Astrocyte (in vitro differentiated cells and primary cell): ENCODE results near the gene VWA8. TPM values are rescaled to one million over a fixed set of nuclear protein-coding genes. Genes with fewer than 3 reads are reported as not detected.

Experiments used
- DNase-seq: peaks from one replicate; pipeline ENCODE4 v3.0.0-alpha.2; 2010; ENCODE audit warnings: low read depth
- FAIRE-seq: peaks from 2 replicates; lab custom pipeline; 2011; peaks lifted over from hg19 to GRCh38; lab: Jason Lieb, UNC
- H2AFZ ChIP-seq: 2 replicates; pipeline ENCODE4 v1.6.0; 2012; ENCODE audit warnings: low read depth, low read length, inconsistent platforms
- H3K27ac ChIP-seq: 2 replicates; pipeline ENCODE4 v1.5.1; 2011; ENCODE audit warnings: low read depth, low read length, inconsistent platforms
- H3K27me3 ChIP-seq: 2 replicates; pipeline ENCODE4 v1.6.0; 2011; ENCODE audit warnings: low read length, inconsistent platforms; ENCODE audit not compliant: insufficient read depth
- H3K36me3 ChIP-seq: 2 replicates; pipeline ENCODE4 v1.5.1; 2011; ENCODE audit warnings: low read length, inconsistent platforms; ENCODE audit not compliant: insufficient read depth
- H3K4me1 ChIP-seq: 2 replicates; pipeline ENCODE4 v1.5.1; 2011; ENCODE audit warnings: low read length, inconsistent platforms; ENCODE audit not compliant: insufficient read depth
- H3K4me2 ChIP-seq: 2 replicates; pipeline ENCODE4 v1.6.0; 2012; ENCODE audit warnings: low read length, inconsistent platforms
- H3K4me3 ChIP-seq: 2 replicates; pipeline ENCODE4 v1.5.1; 2011; ENCODE audit warnings: low read depth, mild to moderate bottlenecking, low read length, inconsistent platforms; ENCODE audit not compliant: insufficient read depth
- H3K79me2 ChIP-seq: 2 replicates; pipeline ENCODE4 v1.6.0; 2012; ENCODE audit warnings: mild to moderate bottlenecking, low read length, inconsistent platforms; ENCODE audit not compliant: insufficient read depth
- H3K9ac ChIP-seq: 2 replicates; pipeline ENCODE4 v1.6.0; 2012; ENCODE audit warnings: mild to moderate bottlenecking, low read length, inconsistent platforms
- H3K9me3 ChIP-seq: 2 replicates; pipeline ENCODE4 v1.5.1; 2012; ENCODE audit warnings: low read depth, mild to moderate bottlenecking, low read length, inconsistent platforms; ENCODE audit not compliant: insufficient read depth
- H4K20me1 ChIP-seq: 2 replicates; pipeline ENCODE4 v1.6.0; 2012; ENCODE audit warnings: low read length, inconsistent platforms; ENCODE audit not compliant: insufficient read depth
- H3K27ac Mint-ChIP-seq: one replicate; pipeline ENCODE4 v1.8.0; 2021; ENCODE audit warnings: mild to moderate bottlenecking, mixed read lengths; ENCODE audit not compliant: unreplicated experiment
- H3K27me3 Mint-ChIP-seq: one replicate; pipeline ENCODE4 v1.8.0; 2021; ENCODE audit warnings: low read depth, mixed read lengths; ENCODE audit not compliant: unreplicated experiment
- H3K36me3 Mint-ChIP-seq: one replicate; pipeline ENCODE4 v1.8.0; 2021; ENCODE audit warnings: low read depth, mixed read lengths; ENCODE audit not compliant: unreplicated experiment
- H3K4me1 Mint-ChIP-seq: one replicate; pipeline ENCODE4 v1.8.0; 2021; ENCODE audit warnings: low read depth, mixed read lengths; ENCODE audit not compliant: unreplicated experiment
- H3K4me3 Mint-ChIP-seq: one replicate; pipeline ENCODE4 v1.8.0; 2021; ENCODE audit warnings: mild to moderate bottlenecking, moderate library complexity, mixed read lengths; ENCODE audit not compliant: unreplicated experiment
- H3K9me3 Mint-ChIP-seq: one replicate; pipeline ENCODE4 v1.8.0; 2021; ENCODE audit warnings: mild to moderate bottlenecking, mixed read lengths; ENCODE audit not compliant: unreplicated experiment
- CTCF ChIP-seq: IDR thresholded peaks from 2 replicates; pipeline ENCODE4 v1.5.1; 2011; ENCODE audit warnings: low read depth, mild to moderate bottlenecking, inconsistent platforms, low read length, moderate library complexity; ENCODE audit not compliant: insufficient read depth
- EZH2 ChIP-seq: IDR thresholded peaks from 2 replicates; pipeline ENCODE4 v1.6.1; 2012; ENCODE audit warnings: mild to moderate bottlenecking, low read length, inconsistent platforms; ENCODE audit not compliant: insufficient read depth
- total RNA-seq: library from RNA; stranded (reverse); gene quantifications from 2 replicates; pipeline ENCODE4 v1.2.1, GENCODE V29; 2021

The VWA8 gene
- total RNA-seq, 1 donor from 2014 or later = 15.6 TPM

- FAIRE-seq (no peak), DNase-seq (no peak)
- no peak overlapping the region for H3K27ac ChIP-seq
- Mint-ChIP-seq H3K4me1 (peaks cover 23% of the 10 kb centered on the region), H3K4me3 (no peak overlapping the region), H3K27me3 (no peaks in the 10 kb centered on the region), H3K36me3 (peaks cover under 1% of the 10 kb centered on the region), H3K27ac (no peak overlapping the region), H3K9me3 (peaks cover 5% of the 10 kb centered on the region)
- H2AFZ ChIP-seq = no peak overlapping the region
- no peaks in the 10 kb centered on the region for H4K20me1 ChIP-seq
- H3K4me3 ChIP-seq = no peak overlapping the region
- no peaks in the 10 kb centered on the region for H3K9me3 ChIP-seq
- H3K9ac ChIP-seq = no peak overlapping the region
- H3K27me3 ChIP-seq = no peaks in the 10 kb centered on the region
- no peak overlapping the region for H3K4me2 ChIP-seq
- no peaks in the 10 kb centered on the region for H3K36me3 ChIP-seq
- H3K4me1 ChIP-seq = peaks cover 24% of the 10 kb centered on the region
- TF ChIP-seq CTCF (no peak), EZH2 (no peak)
- H3K79me2 ChIP-seq = no peaks in the 10 kb centered on the region
Measured at GRCh38 chr13:41616151-41616550, 344.8 kb downstream of the VWA8 start.

GRCh38 chr13:41615528-41615855 lies 345.4 kb downstream of the VWA8 start:
- Mint-ChIP-seq H3K9me3 (peaks cover 5% of the 10 kb centered on the region), H3K4me1 (peaks cover 29% of the 10 kb centered on the region), H3K4me3 (no peak overlapping the region), H3K36me3 (peaks cover 1% of the 10 kb centered on the region), H3K27ac (no peak overlapping the region), H3K27me3 (no peaks in the 10 kb centered on the region)
- Histone ChIP-seq H3K27ac (no peak overlapping the region), H3K9ac (no peak overlapping the region), H3K27me3 (no peaks in the 10 kb centered on the region), H3K4me3 (no peak overlapping the region), H2AFZ (no peak overlapping the region), H3K4me2 (no peak overlapping the region), H3K4me1 (peaks cover 31% of the 10 kb centered on the region), H3K36me3 (no peaks in the 10 kb centered on the region), H3K79me2 (no peaks in the 10 kb centered on the region), H3K9me3 (no peaks in the 10 kb centered on the region), H4K20me1 (no peaks in the 10 kb centered on the region)
- DNase-seq = no peak
- no peak for FAIRE-seq
- TF ChIP-seq CTCF (no peak), EZH2 (no peak)

GRCh38 chr13:41614671-41615527 lies 346.0 kb downstream of the VWA8 start:
- Histone ChIP-seq H2AFZ (no peak overlapping the region), H3K9ac (peak overlapping the region; percentile 65), H4K20me1 (no peaks in the 10 kb centered on the region), H3K4me2 (peak overlapping the region; percentile 67), H3K36me3 (no peaks in the 10 kb centered on the region), H3K79me2 (no peaks in the 10 kb centered on the region), H3K4me1 (peaks cover 35% of the 10 kb centered on the region), H3K27me3 (no peaks in the 10 kb centered on the region), H3K9me3 (no peaks in the 10 kb centered on the region), H3K27ac (peak overlapping the region; percentile 95), H3K4me3 (peak overlapping the region; percentile 6)
- peaks cover 34% of the 10 kb centered on the region for H3K4me1 Mint-ChIP-seq
- peaks cover 1% of the 10 kb centered on the region for H3K36me3 Mint-ChIP-seq
- TF ChIP-seq EZH2 (no peak), CTCF (no peak)
- DNase-seq = peak; percentile 48
- H3K4me3 Mint-ChIP-seq = no peak overlapping the region
- H3K9me3 Mint-ChIP-seq = peaks cover 5% of the 10 kb centered on the region
- H3K27ac Mint-ChIP-seq = no peak overlapping the region
- no peaks in the 10 kb centered on the region for H3K27me3 Mint-ChIP-seq
- no peak for FAIRE-seq
